HCT116 (cell line): ENCODE data around the gene PIP5KL1. TPM values are rescaled to one million over a fixed set of nuclear protein-coding genes. Genes with fewer than 3 reads are reported as not detected.

Experiments used
- ATAC-seq: fragments of 200-7000 bp; cut with Tn5 transposase; 2 replicates; pipeline ENCODE4 v1.9.1; 2020; ENCODE audit warnings: mild to moderate bottlenecking, moderate library complexity
- BruUV-seq: library from RNA; stranded (reverse); fragments of 400-500 nt; replicated peaks from 2 replicates; lab custom pipeline; 2021; lab: Mats Ljungman, UMichigan
- CTCF ChIA-PET: fragments of 300-600 bp; sonication (Branson Sonifier 250); formaldehyde crosslinking; loops from one replicate; lab custom pipeline; 2021; ENCODE audit warnings: antibody characterized with exemption; lab: Charles Lee
- POLR2A ChIA-PET: fragments of 300-600, 350-600 bp; sonication (Branson Sonifier 250); formaldehyde crosslinking; loops from one replicate; lab custom pipeline; 2021; ENCODE audit warnings: antibody characterized with exemption; lab: Charles Lee
- RAD21 ChIA-PET, 2 experiments: fragments of 300-600 bp; sonication (Branson Sonifier 250); formaldehyde crosslinking; loops; one replicate each; lab custom pipeline; 2023; ENCODE audit warnings: low total read pairs in 2 of 2; ENCODE audit not compliant: uncharacterized antibody in 2 of 2, unreplicated experiment in 2 of 2, low non-redundant PET in 1 of 2; lab: Charles Lee
- DNase-seq: peaks from one replicate; pipeline ENCODE4 v3.0.0-alpha.2; 2010; ENCODE audit warnings: low read depth, low spot score
- H2AFZ ChIP-seq: fragments of 200-600 bp; shearing (Covaris generic), sonication (generic); 2 replicates; pipeline ENCODE4 v1.6.1; 2017; ENCODE audit warnings: low read depth, mixed run types, mixed read lengths, antibody characterized with exemption, low read length; ENCODE audit not compliant: poor library complexity, severe bottlenecking
- H3K27ac ChIP-seq: 2 replicates; pipeline ENCODE4 v1.5.1; 2012; ENCODE audit warnings: low read depth, low read length
- H3K27me3 ChIP-seq: fragments of 200-600 bp; sonication (generic); 2 replicates; pipeline ENCODE4 v1.6.1; 2016; ENCODE audit warnings: mixed run types, low read length, mixed read lengths; ENCODE audit not compliant: insufficient read depth
- H3K36me3 ChIP-seq, 2 experiments: fragments of 200-500 bp in 1 of 2; fragments of 200-600 bp in 1 of 2; sonication (Bioruptor generic) in 1 of 2; sonication (generic) in 1 of 2; 2 replicates each; pipeline versions ENCODE4 v1.5.1 to v1.6.1; 2014 to 2016; ENCODE audit warnings: low read length in 2 of 2, inconsistent platforms in 1 of 2, mixed read lengths in 1 of 2, mixed run types in 1 of 2; ENCODE audit not compliant: insufficient read depth in 2 of 2, control insufficient read depth in 1 of 2
- H3K4me1 ChIP-seq, 2 experiments: fragments of 200-600 bp in 1 of 2; sonication (generic) in 1 of 2; 2 replicates each; pipeline versions ENCODE4 v1.5.1 to v1.6.1; 2012 to 2017; ENCODE audit warnings: low read length in 2 of 2, inconsistent platforms in 1 of 2, mild to moderate bottlenecking in 1 of 2, mixed read lengths in 1 of 2, mixed run types in 1 of 2, moderate library complexity in 1 of 2; ENCODE audit not compliant: insufficient read depth in 2 of 2, control insufficient read depth in 1 of 2
- H3K4me2 ChIP-seq: fragments of 200-600 bp; sonication (generic); 2 replicates; pipeline ENCODE4 v1.6.1; 2017; ENCODE audit warnings: mixed run types, low read length, mixed read lengths
- H3K4me3 ChIP-seq, 2 experiments: fragments of 200-600 bp in 1 of 2; sonication (generic) in 1 of 2; replicated peaks in 1 of 2; 2 replicates each; pipeline ENCODE4 v1.5.1; 2011 to 2016; ENCODE audit warnings: low read length in 2 of 2, control low read depth in 1 of 2, low read depth in 1 of 2, mild to moderate bottlenecking in 1 of 2, mixed read lengths in 1 of 2, mixed run types in 1 of 2
- H3K79me2 ChIP-seq: fragments of 200-600 bp; sonication (generic); 2 replicates; pipeline ENCODE4 v1.6.1; 2017; ENCODE audit warnings: mild to moderate bottlenecking, mixed run types, low read length, moderate library complexity, mixed read lengths; ENCODE audit not compliant: insufficient read depth
- H3K9ac ChIP-seq: fragments of 200-600 bp; sonication (generic); 2 replicates; pipeline ENCODE4 v1.6.1; 2016; ENCODE audit warnings: low read length, mixed read lengths
- H3K9me2 ChIP-seq: fragments of 200-600 bp; sonication (generic), shearing (Covaris generic); 2 replicates; pipeline ENCODE4 v1.6.1; 2017; ENCODE audit warnings: mixed run types, mild to moderate bottlenecking, moderate library complexity; ENCODE audit not compliant: insufficient read depth
- H3K9me3 ChIP-seq, 2 experiments: fragments of 200-500 bp in 1 of 2; fragments of 200-600 bp in 1 of 2; sonication (Bioruptor generic) in 1 of 2; sonication (generic) in 1 of 2; 2 replicates each; pipeline ENCODE4 v1.6.1; 2014 to 2017; ENCODE audit warnings: low read length in 2 of 2, mixed read lengths in 2 of 2, inconsistent platforms in 1 of 2, low read depth in 1 of 2, mild to moderate bottlenecking in 1 of 2, mixed run types in 1 of 2, moderate library complexity in 1 of 2; ENCODE audit not compliant: control insufficient read depth in 1 of 2, insufficient read depth in 1 of 2
- H4K20me1 ChIP-seq: fragments of 200-600 bp; sonication (generic), shearing (Covaris generic); 2 replicates; pipeline ENCODE4 v1.6.1; 2017; ENCODE audit warnings: mixed run types, mild to moderate bottlenecking, moderate library complexity; ENCODE audit not compliant: insufficient read depth
- CBX3 ChIP-seq: IDR thresholded peaks from 2 replicates; pipeline ENCODE4 v1.6.1; 2012; ENCODE audit warnings: low read depth
- CEBPB ChIP-seq: IDR thresholded peaks from 2 replicates; pipeline ENCODE4 v1.6.1; 2012; ENCODE audit warnings: low read depth
- EZH2 ChIP-seq: fragments of 200-600 bp; sonication (generic); IDR thresholded peaks from 2 replicates; pipeline ENCODE4 v1.6.1; 2017; ENCODE audit warnings: antibody characterized with exemption, mixed run types
- SIN3A ChIP-seq: IDR thresholded peaks from 2 replicates; pipeline ENCODE4 v1.6.1; 2012; ENCODE audit warnings: low read depth
- SRF ChIP-seq: IDR thresholded peaks from 2 replicates; pipeline ENCODE4 v1.6.1; 2012; ENCODE audit warnings: low read depth
- TCF7L2 ChIP-seq: IDR thresholded peaks from 2 replicates; pipeline ENCODE4 v1.7.0; 2011; ENCODE audit warnings: borderline replicate concordance, inconsistent platforms; ENCODE audit not compliant: insufficient read depth, insufficient read length; ENCODE audit errors: extremely low read depth
- YY1 ChIP-seq: IDR thresholded peaks from 2 replicates; pipeline ENCODE4 v1.6.1; 2011; ENCODE audit warnings: low read length, low read depth, moderate library complexity, mild to moderate bottlenecking; ENCODE audit not compliant: insufficient replicate concordance; ENCODE audit errors: extremely low read depth
- intact Hi-C: fragments of 100-400 bp; cut with micrococcal nuclease; formaldehyde crosslinking; loops from 2 replicates; pipeline ENCODE4 v1.10.0; 2022
- total RNA-seq: library from RNA; stranded (reverse); gene quantifications from one replicate; pipeline ENCODE4 v1.2.1, GENCODE V29; 2021; ENCODE audit not compliant: unreplicated experiment
- TF ChIP-seq, protein P1 (sequence below): IDR thresholded peaks from 2 replicates; pipeline ENCODE4 v1.6.1; 2012; ENCODE audit warnings: low read depth

Gene PIP5KL1
- total RNA-seq, 1 experiment from 2014 or later = 37.6 TPM

DNA sequence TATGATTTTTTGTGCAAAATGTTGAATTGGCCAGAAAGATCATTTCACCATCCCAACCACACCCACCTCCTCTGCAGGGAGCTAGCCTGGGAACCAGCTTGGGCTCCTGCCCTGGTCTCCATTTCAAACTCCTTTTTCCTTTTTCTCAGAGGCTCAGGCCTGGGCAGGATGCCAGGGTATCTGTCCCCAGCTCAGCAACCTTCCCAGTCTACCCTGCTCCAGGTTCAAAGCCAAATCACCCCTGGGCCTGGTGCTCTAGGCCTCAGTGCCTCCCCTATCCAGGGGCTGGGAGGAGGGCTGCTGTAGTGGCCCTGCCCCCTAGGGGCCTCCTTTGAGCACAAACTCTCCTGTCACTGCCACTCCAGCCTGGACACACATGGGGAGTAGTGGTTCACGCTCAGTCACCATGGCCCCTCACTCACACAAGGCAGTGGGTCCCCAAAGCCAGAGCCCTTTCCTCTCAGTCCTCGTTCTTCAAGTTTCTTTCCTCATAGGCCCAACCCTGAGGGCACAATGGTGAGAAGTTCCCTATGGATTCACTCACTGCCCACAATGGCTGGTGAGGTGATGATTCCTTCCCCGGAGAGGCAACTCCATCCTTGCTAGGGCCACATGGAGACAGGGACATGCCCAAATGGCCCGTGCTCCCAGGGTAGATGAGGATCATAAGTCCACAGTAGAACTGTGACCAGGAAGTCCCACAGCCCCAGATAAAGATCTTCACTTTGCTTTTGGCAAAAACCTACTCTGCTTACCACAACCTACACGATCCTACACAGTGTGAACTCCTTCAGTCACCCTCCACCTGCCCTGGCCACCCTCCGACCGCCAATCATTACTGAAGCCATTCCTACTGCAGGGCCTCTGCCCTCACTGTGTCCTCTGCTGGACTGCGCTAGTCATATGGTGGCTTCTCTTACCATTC, 12.1 kb downstream of the PIP5KL1 start (continued):
- TF ChIP-seq, protein P1, sequence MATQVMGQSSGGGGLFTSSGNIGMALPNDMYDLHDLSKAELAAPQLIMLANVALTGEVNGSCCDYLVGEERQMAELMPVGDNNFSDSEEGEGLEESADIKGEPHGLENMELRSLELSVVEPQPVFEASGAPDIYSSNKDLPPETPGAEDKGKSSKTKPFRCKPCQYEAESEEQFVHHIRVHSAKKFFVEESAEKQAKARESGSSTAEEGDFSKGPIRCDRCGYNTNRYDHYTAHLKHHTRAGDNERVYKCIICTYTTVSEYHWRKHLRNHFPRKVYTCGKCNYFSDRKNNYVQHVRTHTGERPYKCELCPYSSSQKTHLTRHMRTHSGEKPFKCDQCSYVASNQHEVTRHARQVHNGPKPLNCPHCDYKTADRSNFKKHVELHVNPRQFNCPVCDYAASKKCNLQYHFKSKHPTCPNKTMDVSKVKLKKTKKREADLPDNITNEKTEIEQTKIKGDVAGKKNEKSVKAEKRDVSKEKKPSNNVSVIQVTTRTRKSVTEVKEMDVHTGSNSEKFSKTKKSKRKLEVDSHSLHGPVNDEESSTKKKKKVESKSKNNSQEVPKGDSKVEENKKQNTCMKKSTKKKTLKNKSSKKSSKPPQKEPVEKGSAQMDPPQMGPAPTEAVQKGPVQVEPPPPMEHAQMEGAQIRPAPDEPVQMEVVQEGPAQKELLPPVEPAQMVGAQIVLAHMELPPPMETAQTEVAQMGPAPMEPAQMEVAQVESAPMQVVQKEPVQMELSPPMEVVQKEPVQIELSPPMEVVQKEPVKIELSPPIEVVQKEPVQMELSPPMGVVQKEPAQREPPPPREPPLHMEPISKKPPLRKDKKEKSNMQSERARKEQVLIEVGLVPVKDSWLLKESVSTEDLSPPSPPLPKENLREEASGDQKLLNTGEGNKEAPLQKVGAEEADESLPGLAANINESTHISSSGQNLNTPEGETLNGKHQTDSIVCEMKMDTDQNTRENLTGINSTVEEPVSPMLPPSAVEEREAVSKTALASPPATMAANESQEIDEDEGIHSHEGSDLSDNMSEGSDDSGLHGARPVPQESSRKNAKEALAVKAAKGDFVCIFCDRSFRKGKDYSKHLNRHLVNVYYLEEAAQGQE = no peak
- TF ChIP-seq, all 23 proteins: peak for 3

- intact Hi-C loops = loop anchor here (2.0 to 5.0 kb wide), 3 partner anchors 115 to 355 kb away; partner anchors contain the start of genes CDK9 and FPGS
- no peaks in the 10 kb centered on the region for H4K20me1 ChIP-seq
- ChIA-PET RAD21 (interaction anchor here in 1 of 2 experiments (0.6 to 1.0 kb wide), 2 partner anchors 8 to 48 kb away, joined by 3 to 5 read pairs; no protein-coding TSS in a partner anchor), CTCF (interaction anchor here (0.9 to 1.7 kb wide), 4 partner anchors 12 to 196 kb away, joined by 3 to 8 read pairs (median 3); partner anchors contain the start of genes AK1 and TOR2A), POLR2A (interaction anchor here (0.9 to 1.2 kb wide), 6 partner anchors 9 to 147 kb away, joined by 3 to 4 read pairs (median 4); no protein-coding TSS in a partner anchor)
- peak overlapping the region; percentile 68 for H3K9ac ChIP-seq
- H3K9me3 ChIP-seq = no peaks in the 10 kb centered on the region
- peak overlapping the region; percentile 96 for H3K27ac ChIP-seq
- ATAC-seq = no peak
- H2AFZ ChIP-seq = no peak overlapping the region
- H3K4me3 ChIP-seq = peak overlapping the region in 1 of 2 experiments; percentile 85; a peak in 1 of 4 replicates
- peaks cover 16% of the 10 kb centered on the region for H3K79me2 ChIP-seq
- TF ChIP-seq SRF (no peak), EZH2 (no peak), YY1 (no peak), SIN3A (no peak), TCF7L2 (no peak), CBX3 (no peak), CEBPB (no peak)
- BruUV-seq = TSS peak; percentile 97
- no peak for DNase-seq
- H3K4me2 ChIP-seq = peak overlapping the region; percentile 79
- peaks cover 52 to 73% of the 10 kb centered on the region in 2 experiments for H3K4me1 ChIP-seq
- no peaks in the 10 kb centered on the region for H3K27me3 ChIP-seq
- H3K9me2 ChIP-seq = no peaks in the 10 kb centered on the region
- H3K36me3 ChIP-seq = peaks cover 0 to 7% of the 10 kb centered on the region in 2 experiments; a peak in 2 of 4 replicates
Observed at GRCh38 chr9:127917603-127918002, 13.0 kb downstream of the PIP5KL1 start.
